GM19468 (cell line): ENCODE data around the gene PARP2.
"Not testable (repeated sequence)": the region's sequence is repeated elsewhere in the genome, so short reads cannot be mapped to it uniquely, and the experiment has no call there.

Experiments
- ATAC-seq: cut with Tn5 transposase; IDR thresholded peaks from one replicate; pipeline ENCODE4 v1.9.1; 2021; ENCODE audit warnings: mild to moderate bottlenecking, moderate library complexity, moderate number of reproducible peaks; ENCODE audit not compliant: unreplicated experiment; ENCODE audit errors: extremely low read depth

PARP2 gene

GRCh38 chr14:20345366-20345765 lies 1.9 kb downstream of the PARP2 start:
- ATAC-seq = no peak

- ATAC-seq = no peak
These were observed 3.3 kb downstream of the PARP2 start for GRCh38 chr14:20346713-20347112.

- ATAC-seq = no peak
These were observed 4.3 kb downstream of the PARP2 start for GRCh38 chr14:20347747-20348146.

- ATAC-seq = no peak
These were observed 6.8 kb downstream of the PARP2 start for GRCh38 chr14:20350282-20350681.

GRCh38 chr14:20350860-20351259 lies 7.4 kb downstream of the PARP2 start:
- no peak for ATAC-seq

GRCh38 chr14:20356422-20356821 lies 13.0 kb downstream of the PARP2 start:
- no peak for ATAC-seq

- not testable (repeated sequence) for ATAC-seq
These were observed 15.0 kb downstream of the PARP2 start for GRCh38 chr14:20358474-20358873.

- no peak for ATAC-seq
These were observed 22.5 kb downstream of the PARP2 start for GRCh38 chr14:20365928-20366327.

GRCh38 chr14:20372796-20373195 lies 29.4 kb downstream of the PARP2 start:
- no peak for ATAC-seq

- no peak for ATAC-seq
These were observed 32.0 kb downstream of the PARP2 start for GRCh38 chr14:20375471-20375870.

GRCh38 chr14:20376071-20376588 lies 32.7 kb downstream of the PARP2 start:
- no peak for ATAC-seq

GRCh38 chr14:20377171-20377570 lies 33.7 kb downstream of the PARP2 start:
- ATAC-seq = no peak

- ATAC-seq = no peak
These were observed 36.3 kb downstream of the PARP2 start for GRCh38 chr14:20379743-20380142.

GRCh38 chr14:20380681-20381080 lies 37.2 kb downstream of the PARP2 start:
- no peak for ATAC-seq

GRCh38 chr14:20381341-20381740 lies 37.9 kb downstream of the PARP2 start:
- no peak for ATAC-seq

- no peak for ATAC-seq
These were observed 39.1 kb downstream of the PARP2 start for GRCh38 chr14:20382526-20382925.

GRCh38 chr14:20383032-20383431 lies 39.6 kb downstream of the PARP2 start:
- no peak for ATAC-seq

- ATAC-seq = no peak
These were observed 40.2 kb downstream of the PARP2 start for GRCh38 chr14:20383636-20384035.

- no peak for ATAC-seq
These were observed 40.9 kb downstream of the PARP2 start for GRCh38 chr14:20384321-20384720.

GRCh38 chr14:20384886-20385285 lies 41.5 kb downstream of the PARP2 start:
- ATAC-seq = no peak

- no peak for ATAC-seq
These were observed 42.9 kb downstream of the PARP2 start for GRCh38 chr14:20386276-20386855.

GRCh38 chr14:20387576-20387975 lies 44.1 kb downstream of the PARP2 start:
- peak; percentile 58 for ATAC-seq
